ENCODE data around the gene ZNF302.

GRCh38 chr19:34639491-34640085 is 37.9 kb upstream of the ZNF302 start:
- TF ChIP-seq, protein P1, sequence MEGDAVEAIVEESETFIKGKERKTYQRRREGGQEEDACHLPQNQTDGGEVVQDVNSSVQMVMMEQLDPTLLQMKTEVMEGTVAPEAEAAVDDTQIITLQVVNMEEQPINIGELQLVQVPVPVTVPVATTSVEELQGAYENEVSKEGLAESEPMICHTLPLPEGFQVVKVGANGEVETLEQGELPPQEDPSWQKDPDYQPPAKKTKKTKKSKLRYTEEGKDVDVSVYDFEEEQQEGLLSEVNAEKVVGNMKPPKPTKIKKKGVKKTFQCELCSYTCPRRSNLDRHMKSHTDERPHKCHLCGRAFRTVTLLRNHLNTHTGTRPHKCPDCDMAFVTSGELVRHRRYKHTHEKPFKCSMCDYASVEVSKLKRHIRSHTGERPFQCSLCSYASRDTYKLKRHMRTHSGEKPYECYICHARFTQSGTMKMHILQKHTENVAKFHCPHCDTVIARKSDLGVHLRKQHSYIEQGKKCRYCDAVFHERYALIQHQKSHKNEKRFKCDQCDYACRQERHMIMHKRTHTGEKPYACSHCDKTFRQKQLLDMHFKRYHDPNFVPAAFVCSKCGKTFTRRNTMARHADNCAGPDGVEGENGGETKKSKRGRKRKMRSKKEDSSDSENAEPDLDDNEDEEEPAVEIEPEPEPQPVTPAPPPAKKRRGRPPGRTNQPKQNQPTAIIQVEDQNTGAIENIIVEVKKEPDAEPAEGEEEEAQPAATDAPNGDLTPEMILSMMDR (IDR thresholded peaks at IDR 0.05): peak; percentile 68 to 80 (median 77)
- TF ChIP-seq POLR2A (IDR thresholded peaks at IDR 0.05; ENCODE audit: low read depth) (no peak), POLR2AphosphoS5 (IDR thresholded peaks at IDR 0.05) (no peak)

Measured in esophagus muscularis mucosa (tissue), 3 donors.